ENCODE data around the gene BLM. TPM values are rescaled to one million over a fixed set of nuclear protein-coding genes. Genes with fewer than 3 reads are reported as not detected.

Gene BLM
- polyA plus RNA-seq, 1 donor (not counting 4 experiments of a cell fraction or from before 2014, with no cell fraction given), result 4.4 TPM

- Histone ChIP-seq H3K4me3 (ENCODE audit: control insufficient read depth in 2 of 3, extremely low read depth in 1 of 3, insufficient read depth in 2 of 3, low read depth in 1 of 3, low read length in 3 of 3) (no peak overlapping the region), H3K4me1 (ENCODE audit: control insufficient read depth, extremely low read depth, insufficient read depth, low read length) (no peaks in the 10 kb centered on the region), H3K9ac (ENCODE audit: control insufficient read depth, extremely low read depth, insufficient read depth, low read length) (no peak overlapping the region), H3K36me3 (ENCODE audit: control insufficient read depth in 2 of 2, extremely low read depth in 1 of 2, insufficient read depth in 2 of 2, low read length in 2 of 2) (no peaks in the 10 kb centered on the region), H3K79me2 (ENCODE audit: control insufficient read depth, insufficient read depth, low read length) (no peaks in the 10 kb centered on the region), H3K4me2 (ENCODE audit: control insufficient read depth, extremely low read depth, insufficient read depth, low read depth, low read length) (no peak overlapping the region), H4K20me1 (ENCODE audit: control insufficient read depth, extremely low read depth, insufficient read depth, low read length) (no peaks in the 10 kb centered on the region), H3K27me3 (ENCODE audit: control insufficient read depth, extremely low read depth, insufficient read depth, low read length) (no peaks in the 10 kb centered on the region), H3K9me3 (ENCODE audit: control insufficient read depth, low read depth, low read length) (no peaks in the 10 kb centered on the region), H3K9me1 (ENCODE audit: control insufficient read depth, extremely low read depth, insufficient read depth, low read length) (no peaks in the 10 kb centered on the region), H2AFZ (ENCODE audit: control insufficient read depth, low read length) (no peak overlapping the region), H3K27ac (ENCODE audit: control insufficient read depth, insufficient read depth, low read length) (no peak overlapping the region)
- no peak for TF ChIP-seq CTCF (optimal IDR thresholded peaks at IDR 0.05 in 1 of 3, IDR thresholded peaks at IDR 0.05 in 1 of 3, conservative IDR thresholded peaks at IDR 0.05 in 1 of 3; ENCODE audit: extremely low read depth in 1 of 3, insufficient read depth in 2 of 3, low read length in 3 of 3)
- no peak for TF ChIP-seq EZH2 (IDR thresholded peaks at IDR 0.05; ENCODE audit: low read length)
- no peak for FAIRE-seq
- DNase-seq (ENCODE audit: low read depth, low spot score), result no peak
- dilution Hi-C loops (cut with MboI; ENCODE audit: extremely low pct_ligation_motif_present, low sequenced_read_pairs), result no loop called here
Observed at GRCh38 chr15:90816401-90817116, 99.4 kb downstream of the BLM start.

- TF ChIP-seq CTCF (optimal IDR thresholded peaks at IDR 0.05 in 1 of 3, IDR thresholded peaks at IDR 0.05 in 1 of 3, conservative IDR thresholded peaks at IDR 0.05 in 1 of 3; ENCODE audit: extremely low read depth in 1 of 3, insufficient read depth in 2 of 3, low read length in 3 of 3), result no peak
- no peak for TF ChIP-seq EZH2 (IDR thresholded peaks at IDR 0.05; ENCODE audit: low read length)
- dilution Hi-C loops (cut with MboI; ENCODE audit: extremely low pct_ligation_motif_present, low sequenced_read_pairs), result no loop called here
- no peaks in the 10 kb centered on the region for H3K9me1 ChIP-seq (ENCODE audit: control insufficient read depth, extremely low read depth, insufficient read depth, low read length)
- FAIRE-seq (no peak), DNase-seq (ENCODE audit: low read depth, low spot score) (no peak)
- no peak overlapping the region for H3K4me3 ChIP-seq (ENCODE audit: control insufficient read depth in 2 of 3, extremely low read depth in 1 of 3, insufficient read depth in 2 of 3, low read depth in 1 of 3, low read length in 3 of 3)
- no peak overlapping the region for H3K4me2 ChIP-seq (ENCODE audit: control insufficient read depth, extremely low read depth, insufficient read depth, low read depth, low read length)
- no peaks in the 10 kb centered on the region for H3K4me1 ChIP-seq (ENCODE audit: control insufficient read depth, extremely low read depth, insufficient read depth, low read length)
- H3K79me2 ChIP-seq (ENCODE audit: control insufficient read depth, insufficient read depth, low read length), result no peaks in the 10 kb centered on the region
- no peak overlapping the region for H3K27ac ChIP-seq (ENCODE audit: control insufficient read depth, insufficient read depth, low read length)
- H2AFZ ChIP-seq (ENCODE audit: control insufficient read depth, low read length), result no peak overlapping the region
- H3K27me3 ChIP-seq (ENCODE audit: control insufficient read depth, extremely low read depth, insufficient read depth, low read length), result no peaks in the 10 kb centered on the region
- H3K36me3 ChIP-seq (ENCODE audit: control insufficient read depth in 2 of 2, extremely low read depth in 1 of 2, insufficient read depth in 2 of 2, low read length in 2 of 2), result no peaks in the 10 kb centered on the region
- no peaks in the 10 kb centered on the region for H3K9me3 ChIP-seq (ENCODE audit: control insufficient read depth, low read depth, low read length)
- no peak overlapping the region for H3K9ac ChIP-seq (ENCODE audit: control insufficient read depth, extremely low read depth, insufficient read depth, low read length)
- no peaks in the 10 kb centered on the region for H4K20me1 ChIP-seq (ENCODE audit: control insufficient read depth, extremely low read depth, insufficient read depth, low read length)
Observed at GRCh38 chr15:90817117-90818057, 100.2 kb downstream of the BLM start.

All from keratinocyte (primary cell).